ENCODE results near the gene IFT25. TPM values are rescaled to one million over a fixed set of nuclear protein-coding genes. Genes with fewer than 3 reads are reported as not detected.
A peak's percentile ranks its signal among the peaks of the same experiment; 100 is the strongest.
"Not testable (repeated sequence)": the region's sequence is repeated elsewhere in the genome, so short reads cannot be mapped to it uniquely, and the experiment has no call there.

The IFT25 gene
- polyA plus RNA-seq, 1 experiment: 12.8 TPM

GRCh38 chr1:53889304-53890298 lies 55.9 kb downstream of the IFT25 start, which contains the start of gene YIPF1:
Gene YIPF1, minus strand, starts transcription at chr1:53889797. Its CDS starts 860 bp downstream, at chr1:53888937.
- peak; percentile 48 for DNase-seq (ENCODE audit: low read depth)
- no peaks in the 10 kb centered on the region for H3K27me3 ChIP-seq (ENCODE audit: control insufficient read depth, insufficient read depth, low read length)
- H3K4me3 ChIP-seq (ENCODE audit: low read depth, low read length): peak within 1 kb of the TSS; percentile 89
- POLR2A ChIA-PET: interaction anchor here (0.6 kb wide), 1 partner anchor 529 kb away, joined by 7 read pairs; no protein-coding TSS in a partner anchor
- CTCF ChIA-PET: interaction anchor here (0.9 to 2.7 kb wide), 5 partner anchors 10 to 69 kb away, joined by 3 to 14 read pairs (median 5); no protein-coding TSS in a partner anchor
- no peak for TF ChIP-seq CTCF (IDR thresholded peaks at IDR 0.05; ENCODE audit: insufficient read depth, low read depth, low read length)
- H3K36me3 ChIP-seq (ENCODE audit: control insufficient read depth, insufficient read depth, low read length): peaks cover 6% of the 10 kb centered on the region

- Histone ChIP-seq H3K4me3 (ENCODE audit: low read depth, low read length) (no peak overlapping the region), H3K27me3 (ENCODE audit: control insufficient read depth, insufficient read depth, low read length) (no peaks in the 10 kb centered on the region), H3K36me3 (ENCODE audit: control insufficient read depth, insufficient read depth, low read length) (peaks cover 6% of the 10 kb centered on the region)
- POLR2A ChIA-PET: no interaction called here
- CTCF ChIA-PET: interaction anchor here (2.7 kb wide), 1 partner anchor 10 kb away, joined by 14 read pairs; no protein-coding TSS in a partner anchor
- DNase-seq (ENCODE audit: low read depth): no peak
- no peak for TF ChIP-seq CTCF (IDR thresholded peaks at IDR 0.05; ENCODE audit: insufficient read depth, low read depth, low read length)
Measured at GRCh38 chr1:53888681-53889080, 56.8 kb downstream of the IFT25 start.

DNA sequence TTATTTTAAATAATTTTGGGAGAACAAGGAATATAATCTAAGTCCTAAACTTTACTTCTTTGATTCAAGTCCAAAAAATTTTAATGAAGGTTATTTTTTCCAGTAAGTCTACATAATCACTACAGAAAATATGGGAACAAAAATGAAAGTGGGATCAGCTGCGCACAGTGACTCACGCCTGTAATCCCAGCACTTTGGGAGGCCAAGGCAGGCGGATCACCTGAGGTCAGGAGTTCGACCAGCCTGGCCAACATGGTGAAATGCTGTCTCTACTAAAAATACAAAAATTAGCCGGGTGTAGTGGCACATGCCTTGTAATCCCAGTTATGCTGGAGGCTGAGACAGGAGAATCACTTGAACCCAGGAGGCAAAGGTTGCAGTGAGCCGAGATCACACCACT lies 61.9 kb downstream of the IFT25 start:
- H3K36me3 ChIP-seq (ENCODE audit: control insufficient read depth, insufficient read depth, low read length); DNase-seq (ENCODE audit: low read depth); H3K4me3 ChIP-seq (ENCODE audit: low read depth, low read length); H3K27me3 ChIP-seq (ENCODE audit: control insufficient read depth, insufficient read depth, low read length); POLR2A ChIA-PET: not testable (repeated sequence)
- CTCF ChIA-PET: interaction anchor here (1.4 kb wide), 1 partner anchor 24 kb away, joined by 4 read pairs; no protein-coding TSS in a partner anchor

DNA sequence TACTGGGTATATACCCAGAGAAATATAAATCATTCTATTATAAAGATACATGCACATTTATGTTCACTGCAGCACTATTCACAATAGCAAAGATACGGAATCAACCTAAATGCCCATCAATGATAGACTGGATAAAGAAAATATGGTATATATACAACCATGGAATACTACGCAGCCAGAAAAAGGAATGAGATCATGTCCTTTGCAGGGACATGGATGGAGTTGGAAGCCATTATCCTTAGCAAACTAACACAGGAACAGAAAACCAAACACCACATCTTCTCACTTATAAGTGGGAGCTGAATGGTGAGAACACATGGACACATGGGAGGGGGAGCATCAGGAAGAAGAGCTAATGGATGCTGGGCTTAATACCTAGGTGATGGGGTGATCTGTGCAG lies 63.6 kb downstream of the IFT25 start:
- H3K27me3 ChIP-seq (ENCODE audit: control insufficient read depth, insufficient read depth, low read length); DNase-seq (ENCODE audit: low read depth); POLR2A ChIA-PET; H3K4me3 ChIP-seq (ENCODE audit: low read depth, low read length); H3K36me3 ChIP-seq (ENCODE audit: control insufficient read depth, insufficient read depth, low read length): not testable (repeated sequence)
- CTCF ChIA-PET: interaction anchor here (0.9 to 4.6 kb wide), 2 partner anchors 21 to 67 kb away, joined by 3 to 41 read pairs; no protein-coding TSS in a partner anchor

DNA sequence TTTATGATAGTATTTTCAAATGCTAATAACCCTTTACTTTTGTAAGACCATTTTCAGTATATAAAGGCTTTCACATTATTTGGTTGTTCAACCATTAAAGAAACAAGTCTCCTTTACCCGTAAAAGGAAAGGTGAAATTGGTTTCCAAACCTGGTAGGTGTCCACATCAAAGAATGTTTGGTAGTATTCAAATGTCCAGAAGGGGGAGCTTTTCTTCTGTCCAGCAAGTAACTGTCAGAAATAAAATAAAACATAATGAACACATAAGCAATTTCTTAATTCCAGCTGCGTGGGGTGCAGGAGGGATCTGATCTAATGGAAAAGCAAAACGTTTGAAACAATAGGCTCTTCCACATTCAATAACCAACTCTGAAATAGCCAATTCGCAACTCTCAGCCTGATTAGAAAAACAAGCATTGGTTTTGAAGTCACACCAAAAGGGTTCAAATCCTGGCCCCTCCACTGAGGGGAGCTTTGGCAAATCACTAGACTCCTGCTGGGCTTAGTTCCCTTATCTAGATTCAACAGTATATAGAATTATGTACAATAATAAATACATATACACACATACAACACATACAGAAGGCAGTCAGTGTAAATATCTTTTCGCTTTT lies 66.9 kb downstream of the IFT25 start:
- H3K27me3 ChIP-seq (ENCODE audit: control insufficient read depth, insufficient read depth, low read length): no peaks in the 10 kb centered on the region
- DNase-seq (ENCODE audit: low read depth): no peak
- CTCF ChIA-PET: interaction anchor here (0.5 to 4.6 kb wide), 30 partner anchors 9 to 932 kb away, joined by 3 to 50 read pairs (median 4); partner anchors contain the start of genes CYB5RL, IFT25, MRPL37 and TCEANC2
- H3K36me3 ChIP-seq (ENCODE audit: control insufficient read depth, insufficient read depth, low read length): peaks cover 3% of the 10 kb centered on the region; the same call in 1 of the 2 replicates
- POLR2A ChIA-PET: no interaction called here
- peak; percentile 67 for TF ChIP-seq CTCF (IDR thresholded peaks at IDR 0.05; ENCODE audit: insufficient read depth, low read depth, low read length)
- no peak overlapping the region for H3K4me3 ChIP-seq (ENCODE audit: low read depth, low read length)

DNA sequence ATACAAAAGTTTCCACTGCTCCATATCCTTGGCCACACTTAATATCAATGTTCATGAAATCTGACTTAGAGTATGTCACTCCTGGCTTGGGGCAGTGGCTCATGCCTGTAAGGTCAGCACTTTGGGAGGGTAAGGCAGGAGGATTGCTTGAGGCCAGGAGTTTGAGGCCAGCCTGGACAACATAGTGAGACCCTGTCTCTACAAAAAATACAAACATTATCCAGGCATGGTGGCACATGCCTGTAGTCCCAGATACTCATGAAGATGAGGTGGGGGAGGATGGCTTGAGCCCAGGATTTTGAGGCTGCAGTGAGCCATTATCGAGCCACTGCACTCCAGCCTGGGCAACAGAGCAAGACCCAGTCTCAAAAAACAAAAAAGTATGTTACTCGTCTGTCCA lies 70.3 kb downstream of the IFT25 start:
- CTCF ChIA-PET: interaction anchor here (0.6 to 3.8 kb wide), 4 partner anchors 14 to 666 kb away, joined by 3 to 18 read pairs (median 5); no protein-coding TSS in a partner anchor
- H3K36me3 ChIP-seq (ENCODE audit: control insufficient read depth, insufficient read depth, low read length); POLR2A ChIA-PET; H3K4me3 ChIP-seq (ENCODE audit: low read depth, low read length); H3K27me3 ChIP-seq (ENCODE audit: control insufficient read depth, insufficient read depth, low read length); DNase-seq (ENCODE audit: low read depth): not testable (repeated sequence)
